Left kidney (tissue), 1 donor: Measurements from ENCODE around the gene TMEM253. TPM values are rescaled to one million over a fixed set of nuclear protein-coding genes. Genes with fewer than 3 reads are reported as not detected.

Source experiments
- polyA plus RNA-seq: library from polyadenylated mRNA; unstranded; fragments of 120-200 nt; gene quantifications from one replicate; pipeline ENCODE4 v1.2.1, GENCODE V29; 2013; ENCODE audit not compliant: insufficient read length

TMEM253 gene
- polyA plus RNA-seq, 1 donor, result 1.3 TPM

Other genes with a start within 250 kb of the TMEM253 start
- 1.2 TPM for gene RNASE3, start 209.7 kb upstream of the TMEM253 start, polyA plus RNA-seq
- 1.1 TPM for gene RNASE2, start 145.6 kb upstream of the TMEM253 start, polyA plus RNA-seq
- gene METTL17, start 111.1 kb upstream of the TMEM253 start, polyA plus RNA-seq, result 124 TPM
- 1.3 TPM for gene SLC39A2, start 101.8 kb upstream of the TMEM253 start, polyA plus RNA-seq
- gene NDRG2, start 76.0 kb upstream of the TMEM253 start, polyA plus RNA-seq, result 175 TPM
- gene TPPP2, start 70.8 kb upstream of the TMEM253 start, polyA plus RNA-seq, result 2.7 TPM
- gene RNASE13, start 66.3 kb upstream of the TMEM253 start, polyA plus RNA-seq, result 0.68 TPM
- gene RNASE7, start 58.7 kb upstream of the TMEM253 start, polyA plus RNA-seq, result 0.55 TPM
- not detected for gene RNASE8, start 43.2 kb upstream of the TMEM253 start, polyA plus RNA-seq
- gene ARHGEF40, start 30.8 kb upstream of the TMEM253 start, polyA plus RNA-seq, result 82.7 TPM
- gene ZNF219, start 2.4 kb upstream of the TMEM253 start, polyA plus RNA-seq, result 22.8 TPM
- gene OR5AU1, start 55.0 kb downstream of the TMEM253 start, polyA plus RNA-seq, result 0.05 TPM
- 908 TPM for gene HNRNPC, start 168.4 kb downstream of the TMEM253 start, polyA plus RNA-seq
- gene RPGRIP1, start 179.0 kb downstream of the TMEM253 start, polyA plus RNA-seq, result 0.58 TPM